WERI-Rb-1 (cell line): ENCODE data around the gene C11orf68.

Experiments
- DNase-seq: peaks from one replicate; pipeline ENCODE4 v3.0.0-alpha.2; 2020
- H3K27ac ChIP-seq: fragments of 250-450 bp; sonication (Bioruptor Pico); 2 replicates; pipeline ENCODE4 v1.5.1; 2020; ENCODE audit warnings: mild to moderate bottlenecking, moderate library complexity
- H3K27me3 ChIP-seq: fragments of 250-450 bp; sonication (Bioruptor Pico); 2 replicates; pipeline ENCODE4 v1.5.1; 2021; ENCODE audit warnings: mild to moderate bottlenecking, low read depth, moderate library complexity; ENCODE audit not compliant: insufficient read depth, severe bottlenecking
- H3K36me3 ChIP-seq: fragments of 250-450 bp; sonication (Bioruptor Pico); 2 replicates; pipeline ENCODE4 v1.5.1; 2020; ENCODE audit warnings: mild to moderate bottlenecking, moderate library complexity
- H3K4me3 ChIP-seq: 2 replicates; pipeline ENCODE4 v1.5.1; 2011; ENCODE audit warnings: low read depth, mild to moderate bottlenecking, control low read depth, low read length
- H3K9me3 ChIP-seq: fragments of 250-450 bp; sonication (Bioruptor Pico); 2 replicates; pipeline ENCODE4 v1.5.1; 2021; ENCODE audit warnings: mild to moderate bottlenecking, moderate library complexity; ENCODE audit not compliant: severe bottlenecking
- CTCF ChIP-seq: IDR thresholded peaks from 2 replicates; pipeline ENCODE4 v1.5.1; 2011; ENCODE audit warnings: low read depth, mild to moderate bottlenecking, control low read depth, inconsistent platforms, low read length

C11orf68 gene

GRCh38 chr11:65867284-65868071, 51.4 kb downstream of the C11orf68 start:
- no peak for TF ChIP-seq CTCF
- no peaks in the 10 kb centered on the region for H3K9me3 ChIP-seq
- H3K4me3 ChIP-seq = no peak overlapping the region
- no peak for DNase-seq
- peaks cover 56% of the 10 kb centered on the region for H3K36me3 ChIP-seq
- H3K27me3 ChIP-seq = no peaks in the 10 kb centered on the region
- no peak overlapping the region for H3K27ac ChIP-seq
